ENCODE results near the gene BLTP2.

BLTP2 gene

GRCh38 chr17:28646039-28646754, 1.2 kb upstream of the BLTP2 start:
- no peak for TF ChIP-seq CTCF (IDR thresholded peaks at IDR 0.05; ENCODE audit: low read length, missing control alignments)
- no peak overlapping the region for H3K4me3 ChIP-seq (replicated peaks; ENCODE audit: low read depth, low read length)
- no peak for DNase-seq (ENCODE audit: low read depth)

- no peak for DNase-seq (ENCODE audit: low read depth)
- peak overlapping the region; percentile 69 for H3K4me3 ChIP-seq (replicated peaks; ENCODE audit: low read depth, low read length)
- TF ChIP-seq CTCF (IDR thresholded peaks at IDR 0.05; ENCODE audit: low read length, missing control alignments), result no peak
Observed at GRCh38 chr17:28645576-28645939, 600 bp upstream of the BLTP2 start.

- DNase-seq (ENCODE audit: low read depth), result peak; percentile 64
- peak overlapping the region; percentile 75 for H3K4me3 ChIP-seq (replicated peaks; ENCODE audit: low read depth, low read length)
- peak; percentile 46 for TF ChIP-seq CTCF (IDR thresholded peaks at IDR 0.05; ENCODE audit: low read length, missing control alignments)
Observed at GRCh38 chr17:28643983-28644786, 773 bp downstream of the BLTP2 start.

- TF ChIP-seq CTCF (IDR thresholded peaks at IDR 0.05; ENCODE audit: low read length, missing control alignments), result no peak
- DNase-seq (ENCODE audit: low read depth), result no peak
- no peak overlapping the region for H3K4me3 ChIP-seq (replicated peaks; ENCODE audit: low read depth, low read length)
Observed at GRCh38 chr17:28641579-28641978, 3.4 kb downstream of the BLTP2 start.

GRCh38 chr17:28635506-28635905, 9.5 kb downstream of the BLTP2 start:
- no peak overlapping the region for H3K4me3 ChIP-seq (replicated peaks; ENCODE audit: low read depth, low read length)
- DNase-seq (ENCODE audit: low read depth), result no peak
- no peak for TF ChIP-seq CTCF (IDR thresholded peaks at IDR 0.05; ENCODE audit: low read length, missing control alignments)

GRCh38 chr17:28634206-28634865, 10.6 kb downstream of the BLTP2 start:
- no peak for TF ChIP-seq CTCF (IDR thresholded peaks at IDR 0.05; ENCODE audit: low read length, missing control alignments)
- no peak overlapping the region for H3K4me3 ChIP-seq (replicated peaks; ENCODE audit: low read depth, low read length)
- no peak for DNase-seq (ENCODE audit: low read depth)

Data from fibroblast of pulmonary artery (primary cell).